GM03348 (cell line): Measurements from ENCODE around the gene MOCOS.

Experiments used
- DNase-seq: peaks from one replicate; pipeline ENCODE4 v3.0.0; 2012; ENCODE audit warnings: low spot score

MOCOS gene

DNA sequence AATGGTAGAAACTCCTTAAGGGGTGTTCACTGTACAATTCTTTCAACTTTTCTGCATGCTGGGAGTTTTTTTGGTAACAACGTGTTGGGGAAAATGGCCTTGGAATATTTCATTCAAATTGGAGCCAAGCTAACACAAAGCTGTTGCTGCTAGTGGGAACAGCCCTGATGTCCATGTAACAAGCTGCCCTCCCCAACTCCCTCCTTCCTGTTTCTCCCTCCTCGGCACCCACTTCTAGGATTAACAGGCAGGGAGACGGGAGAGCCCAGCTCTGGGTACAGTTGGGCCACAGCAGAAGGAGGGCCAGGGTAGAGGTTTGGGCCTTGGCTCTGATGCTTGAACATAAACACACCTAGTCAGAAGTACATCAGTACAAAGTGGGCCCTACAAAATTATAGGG lies 9.4 kb upstream of the MOCOS start:
- DNase-seq = no peak

DNA sequence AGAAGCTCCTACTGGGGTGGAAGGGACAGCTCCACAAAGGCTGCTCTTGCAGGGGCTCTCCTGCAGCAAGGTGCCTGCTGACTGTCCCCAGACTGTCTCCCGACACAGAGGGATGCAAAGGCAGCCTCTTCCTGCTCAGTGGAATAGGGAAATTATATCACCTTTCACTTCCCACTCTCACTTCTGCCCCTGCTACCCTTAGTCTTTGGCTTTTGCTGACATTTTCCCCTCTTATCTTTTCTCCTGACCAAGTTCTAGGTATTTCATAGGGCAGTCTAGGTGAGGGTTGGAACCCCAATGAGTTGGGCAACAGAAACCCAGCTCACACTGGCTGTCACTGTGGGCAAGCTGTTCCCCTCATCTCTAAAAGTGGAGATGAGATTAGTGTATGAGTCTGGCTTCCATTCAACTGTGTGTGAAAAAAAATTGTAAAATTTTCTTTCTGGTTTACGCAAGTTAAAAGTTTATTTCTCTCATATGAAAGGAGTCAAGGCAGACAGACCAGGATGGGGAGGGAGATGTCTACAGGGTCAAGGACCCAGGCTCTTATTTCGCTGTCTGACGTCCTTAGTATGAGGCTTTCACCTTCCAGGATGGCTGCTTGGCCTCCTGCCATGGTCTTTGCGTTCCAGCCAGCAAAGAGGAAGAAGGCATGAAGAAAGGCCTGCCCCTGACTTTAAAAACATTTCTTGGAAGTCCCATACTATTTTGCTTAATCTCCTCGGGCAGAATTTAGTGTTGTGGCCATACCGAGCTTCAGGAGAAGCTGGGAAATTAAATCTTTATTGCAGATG lies 7.5 kb upstream of the MOCOS start:
- peak; percentile 53 for DNase-seq

GRCh38 chr18:36181441-36181840 lies 5.9 kb upstream of the MOCOS start:
- DNase-seq = no peak

DNA sequence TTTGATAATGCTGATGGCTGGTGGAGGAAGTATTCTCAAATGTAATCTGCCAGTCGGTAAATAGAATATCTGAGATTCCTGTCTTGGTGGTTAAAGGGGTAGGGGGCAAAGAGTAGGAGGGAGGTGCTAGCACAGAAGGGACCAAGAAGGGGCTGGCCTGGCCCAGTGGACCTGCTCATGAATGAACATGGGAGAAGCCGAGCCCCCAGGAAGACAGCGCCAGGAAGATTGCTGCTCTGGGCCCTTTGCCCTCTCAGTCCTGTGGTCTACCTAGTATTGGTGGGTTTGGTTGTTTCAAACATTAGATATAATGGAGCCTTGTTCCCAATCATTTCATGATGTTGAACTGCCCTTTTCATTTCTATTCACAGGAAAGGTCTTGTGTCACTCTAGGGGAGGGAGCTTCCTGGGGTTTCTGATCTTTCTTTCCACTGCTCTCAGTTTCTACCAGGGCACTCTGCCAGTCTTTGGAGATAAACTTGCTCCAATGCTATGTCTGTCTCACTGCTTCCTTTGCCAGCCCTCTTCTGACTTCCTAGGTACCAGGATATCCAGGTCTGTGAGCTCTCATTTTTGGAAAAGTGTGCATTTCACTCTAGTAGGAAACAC lies 5.3 kb upstream of the MOCOS start:
- DNase-seq = no peak

- no peak for DNase-seq
These were observed 4.3 kb upstream of the MOCOS start for GRCh38 chr18:36183033-36183432.

DNA sequence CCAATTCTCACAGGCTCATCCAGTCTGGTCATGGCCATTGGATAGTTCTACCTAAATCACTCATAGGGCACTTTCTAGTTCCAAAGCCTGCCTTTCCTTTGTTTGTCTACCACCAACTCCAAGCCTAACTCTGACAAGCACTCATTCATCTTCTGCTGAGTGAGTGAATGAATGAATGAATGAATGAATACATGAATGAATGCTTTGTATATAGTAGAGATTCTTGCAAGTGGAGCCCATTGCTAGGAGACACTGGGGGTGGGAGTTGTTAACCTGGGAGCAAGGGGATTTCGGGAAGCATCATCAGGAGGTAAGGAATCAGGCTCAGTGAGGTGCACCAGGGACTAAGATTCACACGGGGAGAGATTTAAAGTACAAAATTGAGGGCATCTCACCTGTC lies 3.3 kb upstream of the MOCOS start:
- no peak for DNase-seq

DNA sequence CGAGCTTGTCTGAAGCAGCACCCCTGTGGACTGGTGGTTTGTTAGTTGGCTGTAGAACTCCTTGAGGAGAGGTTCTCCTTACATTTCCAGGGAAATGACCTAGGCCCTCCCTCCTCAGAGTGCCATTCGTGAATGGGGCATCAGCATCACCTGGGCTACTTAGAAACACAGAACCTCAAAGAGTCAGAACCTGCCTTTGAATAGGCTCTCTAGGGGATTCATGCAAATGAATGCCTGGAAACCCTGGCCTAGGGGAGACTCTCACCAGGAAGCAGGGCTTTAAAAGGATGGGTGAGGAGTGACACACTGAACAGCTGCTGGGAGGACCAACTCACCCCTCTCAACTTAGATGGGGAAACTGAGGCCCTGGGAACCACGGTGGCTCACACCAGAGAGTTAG lies 2.1 kb upstream of the MOCOS start:
- DNase-seq = no peak

GRCh38 chr18:36185901-36186460 lies 1.3 kb upstream of the MOCOS start:
- DNase-seq = no peak

DNA sequence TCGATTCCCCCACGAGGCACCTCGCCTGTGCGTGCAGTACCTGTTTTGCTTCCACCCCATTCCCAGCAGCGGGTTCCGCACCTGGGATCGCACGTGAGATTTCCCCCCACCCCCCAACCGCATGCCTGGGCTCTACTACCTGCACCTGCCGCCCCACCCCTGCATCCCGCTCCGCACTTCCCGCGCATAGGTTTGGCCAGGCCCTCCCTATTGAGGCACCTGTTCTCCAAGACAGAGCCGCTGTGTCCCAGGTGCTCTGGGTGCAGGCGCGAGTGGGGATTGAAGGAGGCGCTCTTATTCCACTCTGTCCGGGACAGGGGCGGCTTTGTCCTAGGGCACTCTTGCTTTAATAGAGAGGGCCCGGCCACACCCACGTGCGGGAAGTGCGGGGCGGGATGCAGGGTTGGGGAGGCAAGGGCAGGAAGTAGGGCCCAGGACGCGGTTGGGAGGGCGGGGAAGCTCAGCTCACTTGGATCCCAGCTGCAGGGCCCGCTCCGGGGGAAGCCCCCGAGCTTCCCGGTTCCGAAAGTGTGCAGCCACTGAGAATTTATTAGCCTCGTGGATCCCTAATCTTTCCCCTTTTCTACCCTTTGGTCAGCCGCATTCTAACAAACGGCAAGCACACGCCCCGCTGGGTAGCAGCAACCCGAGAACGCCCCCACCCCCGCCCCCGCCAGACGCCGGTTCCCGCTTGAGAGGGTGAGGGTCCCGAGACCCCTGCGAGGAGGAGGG lies 670 bp upstream of the MOCOS start:
- DNase-seq = peak; percentile 77

- no peak for DNase-seq
These were observed 777 bp downstream of the MOCOS start for GRCh38 chr18:36187826-36188721.

DNA sequence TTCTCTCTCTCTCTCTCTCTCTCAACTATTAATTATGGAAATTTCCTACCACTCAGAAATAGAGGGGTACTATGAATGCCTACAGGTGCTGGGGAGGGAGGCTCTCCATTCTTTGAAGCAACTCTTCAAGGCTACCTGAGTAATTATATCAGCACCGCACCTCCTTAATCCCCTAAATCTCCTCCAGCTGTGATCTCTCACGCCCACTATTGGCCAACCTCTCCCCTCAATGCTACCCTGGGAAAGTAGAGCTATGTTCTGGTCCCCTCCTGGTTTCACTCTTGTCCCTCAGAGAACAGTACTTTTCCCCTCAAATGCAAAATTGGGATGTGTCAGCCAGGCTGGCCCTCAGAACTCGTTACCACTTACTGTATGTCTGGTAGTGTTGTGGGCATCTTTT lies 1.6 kb downstream of the MOCOS start:
- no peak for DNase-seq

GRCh38 chr18:36189486-36189885 lies 2.2 kb downstream of the MOCOS start:
- DNase-seq = no peak

- no peak for DNase-seq
These were observed 4.0 kb downstream of the MOCOS start for GRCh38 chr18:36191286-36191685.

DNA sequence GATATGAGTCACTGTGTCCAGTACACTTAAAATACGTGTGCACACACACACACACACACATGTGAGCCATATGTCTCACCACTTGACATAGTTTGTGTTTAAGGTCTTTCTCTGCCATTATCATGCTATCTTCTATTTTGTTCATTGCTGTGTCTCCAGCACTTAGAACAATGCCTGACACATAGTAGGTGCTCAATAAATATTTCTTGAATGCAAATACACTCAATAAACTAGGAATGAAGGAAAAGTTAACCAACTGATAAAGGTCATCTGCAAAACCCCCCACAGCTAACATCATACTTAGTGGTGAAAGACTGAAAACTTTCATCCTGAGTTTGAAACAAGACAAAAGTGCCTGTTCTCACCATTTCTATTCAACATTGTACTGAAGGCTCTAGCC lies 4.4 kb downstream of the MOCOS start:
- no peak for DNase-seq

GRCh38 chr18:36194600-36195315 lies 7.5 kb downstream of the MOCOS start:
- no peak for DNase-seq

GRCh38 chr18:36195427-36196122 lies 8.3 kb downstream of the MOCOS start:
- no peak for DNase-seq

DNA sequence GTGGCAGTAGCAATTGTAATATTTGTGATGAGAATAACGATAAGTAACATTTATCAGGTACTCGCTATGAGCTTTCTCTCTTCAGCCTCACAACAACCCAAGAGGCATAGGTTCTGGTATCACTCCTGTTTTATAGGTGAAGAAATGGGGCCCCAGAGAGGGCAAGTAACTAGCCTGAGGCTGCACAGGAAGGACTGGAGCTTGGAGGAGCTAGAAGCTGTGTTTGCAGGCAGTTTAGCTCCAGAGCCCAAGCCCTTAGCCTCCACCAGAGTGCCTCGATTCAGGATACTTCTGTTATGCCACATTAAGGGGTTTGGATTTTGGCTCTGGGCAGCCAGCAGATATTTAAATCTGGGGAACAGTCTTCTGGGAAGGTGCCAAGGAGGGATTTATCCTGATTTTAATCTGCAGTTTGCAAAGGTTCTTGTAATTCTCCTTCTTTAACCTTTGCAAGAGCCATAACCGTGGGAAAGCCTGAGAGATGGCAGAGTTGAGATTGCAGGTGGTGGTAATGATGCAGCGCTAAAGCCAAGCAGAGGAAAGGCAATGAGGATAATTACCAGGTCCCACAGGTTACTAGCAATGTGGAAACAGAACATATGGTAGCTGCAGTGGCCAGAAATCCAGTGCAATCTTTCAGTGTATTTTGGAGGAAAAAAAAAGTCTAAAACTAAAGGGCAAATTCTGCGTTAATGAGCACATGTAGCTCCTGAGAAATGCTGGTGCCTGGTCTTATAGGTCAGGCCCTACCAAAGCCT lies 9.1 kb downstream of the MOCOS start:
- no peak for DNase-seq

- DNase-seq = no peak
These were observed 10.3 kb downstream of the MOCOS start for GRCh38 chr18:36197511-36198166.

DNA sequence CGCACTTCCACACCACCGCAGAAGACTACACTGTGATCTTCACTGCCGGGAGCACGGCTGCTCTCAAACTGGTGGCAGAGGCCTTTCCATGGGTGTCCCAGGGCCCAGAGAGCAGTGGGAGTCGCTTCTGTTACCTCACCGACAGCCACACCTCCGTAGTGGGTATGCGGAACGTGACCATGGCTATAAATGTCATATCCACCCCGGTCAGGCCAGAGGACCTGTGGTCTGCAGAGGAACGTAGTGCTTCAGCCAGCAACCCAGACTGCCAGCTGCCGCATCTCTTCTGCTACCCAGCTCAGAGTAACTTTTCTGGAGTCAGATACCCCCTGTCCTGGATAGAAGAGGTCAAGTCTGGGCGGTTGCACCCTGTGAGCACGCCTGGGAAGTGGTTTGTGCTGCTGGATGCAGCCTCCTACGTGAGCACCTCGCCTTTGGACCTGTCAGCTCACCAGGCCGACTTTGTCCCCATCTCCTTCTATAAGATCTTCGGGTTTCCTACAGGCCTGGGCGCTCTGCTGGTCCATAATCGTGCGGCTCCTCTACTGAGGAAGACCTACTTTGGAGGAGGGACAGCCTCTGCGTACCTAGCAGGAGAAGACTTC lies 12.5 kb downstream of the MOCOS start:
- no peak for DNase-seq
